Measurements from ENCODE around the gene CDK2.

Gene CDK2

GRCh38 chr12:55973599-55974307 is 7.1 kb downstream of the CDK2 start, which contains the start of gene RAB5B:
Gene RAB5B, plus strand, starts transcription at chr12:55974078. Its CDS starts 12,883 bp downstream, at chr12:55986961.
- H4K8ac ChIP-seq (ENCODE audit: low read depth, low read length), result no peak within 1 kb of the TSS
- H3K36me3 ChIP-seq (replicated peaks in 1 of 2; ENCODE audit: control insufficient read depth in 2 of 2, insufficient read depth in 2 of 2, low read length in 2 of 2), result peaks cover 16 to 72% of the 10 kb centered on the region in 2 donors
- H2BK12ac ChIP-seq (ENCODE audit: low read length), result no peak within 1 kb of the TSS
- peak within 1 kb of the TSS; percentile 77 to 97 for H3K4me3 ChIP-seq (ENCODE audit: low read length in 2 of 2)
- no peak within 1 kb of the TSS for H2AK5ac ChIP-seq (ENCODE audit: low read depth, low read length)
- peak within 1 kb of the TSS; percentile 99 for H3K23ac ChIP-seq (ENCODE audit: low read depth, low read length, poor library complexity)
- peak within 1 kb of the TSS; percentile 77 for H3K4ac ChIP-seq (ENCODE audit: low read length)
- H3K4me1 ChIP-seq (ENCODE audit: control insufficient read depth in 2 of 2, insufficient read depth in 1 of 2, low read depth in 1 of 2, low read length in 2 of 2), result peaks cover 4 to 11% of the 10 kb centered on the region in 2 donors
- H3K79me1 ChIP-seq (ENCODE audit: low read depth, low read length), result peaks cover 8% of the 10 kb centered on the region
- no peak within 1 kb of the TSS for H2BK15ac ChIP-seq (ENCODE audit: low read length)
- H3K27ac ChIP-seq (replicated peaks; ENCODE audit: low read length), result peak within 1 kb of the TSS; percentile 86
- peak within 1 kb of the TSS; percentile 95 for H3K9ac ChIP-seq (ENCODE audit: low read depth, low read length, poor library complexity)
- H2BK5ac ChIP-seq (ENCODE audit: low read length), result peak within 1 kb of the TSS; percentile 97
- H3K14ac ChIP-seq (ENCODE audit: low read length), result peak within 1 kb of the TSS; percentile 57
- H2AFZ ChIP-seq (ENCODE audit: low read length), result peak within 1 kb of the TSS; percentile 87
- no peak within 1 kb of the TSS for H4K91ac ChIP-seq (ENCODE audit: low read depth, low read length, poor library complexity)
- peak within 1 kb of the TSS; percentile 73 for H3K4me2 ChIP-seq (ENCODE audit: insufficient read depth, low read length, poor library complexity, severe bottlenecking)
- no peaks in the 10 kb centered on the region for H3K9me3 ChIP-seq (replicated peaks in 1 of 2; ENCODE audit: control insufficient read depth in 2 of 2, insufficient read depth in 1 of 2, low read depth in 1 of 2, low read length in 2 of 2)
- H2BK120ac ChIP-seq (ENCODE audit: low read depth, low read length), result peak within 1 kb of the TSS; percentile 42
- H3K18ac ChIP-seq (ENCODE audit: low read length), result peak within 1 kb of the TSS; percentile 91
- peak; percentile 100 for DNase-seq (ENCODE audit: low spot score)
- no CpG with 5 or more reads among the region's 39 CpGs for WGBS, 2 donors (ENCODE audit: extremely low coverage in 2 of 2, insufficient read length in 2 of 2, insufficient replicate concordance in 1 of 2)
- H3K27me3 ChIP-seq (ENCODE audit: control insufficient read depth in 3 of 3, insufficient read depth in 3 of 3, low read depth in 1 of 3, low read length in 3 of 3), result no peaks in the 10 kb centered on the region

- peaks cover 16 to 72% of the 10 kb centered on the region in 2 donors for H3K36me3 ChIP-seq (replicated peaks in 1 of 2; ENCODE audit: control insufficient read depth in 2 of 2, insufficient read depth in 2 of 2, low read length in 2 of 2)
- peak overlapping the region; percentile 42 for H2BK120ac ChIP-seq (ENCODE audit: low read depth, low read length)
- no CpG with 5 or more reads among the region's 15 CpGs for WGBS, 2 donors (ENCODE audit: extremely low coverage in 2 of 2, insufficient read length in 2 of 2, insufficient replicate concordance in 1 of 2)
Measured at GRCh38 chr12:55974308-55974730, 7.7 kb downstream of the CDK2 start.

GRCh38 chr12:55978393-55978792 is 11.8 kb downstream of the CDK2 start:
- peaks cover 13 to 71% of the 10 kb centered on the region in 2 donors for H3K36me3 ChIP-seq (replicated peaks in 1 of 2; ENCODE audit: control insufficient read depth in 2 of 2, insufficient read depth in 2 of 2, low read length in 2 of 2)
- no peak overlapping the region for H3K4me2 ChIP-seq (ENCODE audit: insufficient read depth, low read length, poor library complexity, severe bottlenecking)
- no peak overlapping the region for H2BK12ac ChIP-seq (ENCODE audit: low read length)
- H2BK5ac ChIP-seq (ENCODE audit: low read length), result no peak overlapping the region
- no peak overlapping the region for H3K18ac ChIP-seq (ENCODE audit: low read length)
- H3K23ac ChIP-seq (ENCODE audit: low read depth, low read length, poor library complexity), result no peak overlapping the region
- no peak overlapping the region for H4K91ac ChIP-seq (ENCODE audit: low read depth, low read length, poor library complexity)
- peaks cover 9% of the 10 kb centered on the region for H3K79me1 ChIP-seq (ENCODE audit: low read depth, low read length)
- peaks cover 0 to 1% of the 10 kb centered on the region in 2 donors for H3K4me1 ChIP-seq (ENCODE audit: control insufficient read depth in 2 of 2, insufficient read depth in 1 of 2, low read depth in 1 of 2, low read length in 2 of 2)
- H4K8ac ChIP-seq (ENCODE audit: low read depth, low read length), result no peak overlapping the region
- no peaks in the 10 kb centered on the region for H3K9me3 ChIP-seq (replicated peaks in 1 of 2; ENCODE audit: control insufficient read depth in 2 of 2, insufficient read depth in 1 of 2, low read depth in 1 of 2, low read length in 2 of 2)
- H2BK120ac ChIP-seq (ENCODE audit: low read depth, low read length), result no peak overlapping the region
- H3K9ac ChIP-seq (ENCODE audit: low read depth, low read length, poor library complexity), result no peak overlapping the region
- no peak overlapping the region for H3K14ac ChIP-seq (ENCODE audit: low read length)
- no peak overlapping the region for H3K4ac ChIP-seq (ENCODE audit: low read length)
- no CpG with 5 or more reads among the region's 7 CpGs for WGBS, 2 donors (ENCODE audit: extremely low coverage in 2 of 2, insufficient read length in 2 of 2, insufficient replicate concordance in 1 of 2)
- no peak overlapping the region for H3K27ac ChIP-seq (replicated peaks; ENCODE audit: low read length)
- H2AK5ac ChIP-seq (ENCODE audit: low read depth, low read length), result no peak overlapping the region
- H3K4me3 ChIP-seq (ENCODE audit: low read length in 2 of 2), result no peak overlapping the region
- no peaks in the 10 kb centered on the region for H3K27me3 ChIP-seq (ENCODE audit: control insufficient read depth in 3 of 3, insufficient read depth in 3 of 3, low read depth in 1 of 3, low read length in 3 of 3)
- no peak overlapping the region for H2BK15ac ChIP-seq (ENCODE audit: low read length)
- no peak overlapping the region for H2AFZ ChIP-seq (ENCODE audit: low read length)
- DNase-seq (ENCODE audit: low spot score), result no peak

More at GRCh38 chr12:55974308-55974730, 7.7 kb downstream of the CDK2 start:
- no peaks in the 10 kb centered on the region for H3K9me3 ChIP-seq (replicated peaks in 1 of 2; ENCODE audit: control insufficient read depth in 2 of 2, insufficient read depth in 1 of 2, low read depth in 1 of 2, low read length in 2 of 2)
- peak overlapping the region; percentile 99 for H3K23ac ChIP-seq (ENCODE audit: low read depth, low read length, poor library complexity)
- H3K27ac ChIP-seq (replicated peaks; ENCODE audit: low read length), result peak overlapping the region; percentile 86
- H3K4ac ChIP-seq (ENCODE audit: low read length), result no peak overlapping the region
- no peak overlapping the region for H4K8ac ChIP-seq (ENCODE audit: low read depth, low read length)
- peak overlapping the region; percentile 97 for H2BK5ac ChIP-seq (ENCODE audit: low read length)
- H2AFZ ChIP-seq (ENCODE audit: low read length), result peak overlapping the region; percentile 87
- peaks cover 8% of the 10 kb centered on the region for H3K79me1 ChIP-seq (ENCODE audit: low read depth, low read length)
- H3K4me1 ChIP-seq (ENCODE audit: control insufficient read depth in 2 of 2, insufficient read depth in 1 of 2, low read depth in 1 of 2, low read length in 2 of 2), result peaks cover 4 to 11% of the 10 kb centered on the region in 2 donors
- peak overlapping the region; percentile 57 for H3K14ac ChIP-seq (ENCODE audit: low read length)
- no peak overlapping the region for H2BK15ac ChIP-seq (ENCODE audit: low read length)
- H2BK12ac ChIP-seq (ENCODE audit: low read length), result no peak overlapping the region
- H3K4me3 ChIP-seq (ENCODE audit: low read length in 2 of 2), result peak overlapping the region; percentile 77 to 97
- no peak for DNase-seq (ENCODE audit: low spot score)
- H3K18ac ChIP-seq (ENCODE audit: low read length), result peak overlapping the region; percentile 91
- H3K27me3 ChIP-seq (ENCODE audit: control insufficient read depth in 3 of 3, insufficient read depth in 3 of 3, low read depth in 1 of 3, low read length in 3 of 3), result no peaks in the 10 kb centered on the region
- H3K9ac ChIP-seq (ENCODE audit: low read depth, low read length, poor library complexity), result peak overlapping the region; percentile 95
- peak overlapping the region; percentile 35 for H3K4me2 ChIP-seq (ENCODE audit: insufficient read depth, low read length, poor library complexity, severe bottlenecking)
- H4K91ac ChIP-seq (ENCODE audit: low read depth, low read length, poor library complexity), result no peak overlapping the region
- no peak overlapping the region for H2AK5ac ChIP-seq (ENCODE audit: low read depth, low read length)

- no peaks in the 10 kb centered on the region for H3K27me3 ChIP-seq (ENCODE audit: control insufficient read depth in 3 of 3, insufficient read depth in 3 of 3, low read depth in 1 of 3, low read length in 3 of 3)
- WGBS, 2 donors (ENCODE audit: extremely low coverage in 2 of 2, insufficient read length in 2 of 2, insufficient replicate concordance in 1 of 2), result no CpG with 5 or more reads among the region's 3 CpGs
- no peak overlapping the region for H2AFZ ChIP-seq (ENCODE audit: low read length)
- H3K9me3 ChIP-seq (replicated peaks in 1 of 2; ENCODE audit: control insufficient read depth in 2 of 2, insufficient read depth in 1 of 2, low read depth in 1 of 2, low read length in 2 of 2), result no peaks in the 10 kb centered on the region
- H3K27ac ChIP-seq (replicated peaks; ENCODE audit: low read length), result no peak overlapping the region
- H3K9ac ChIP-seq (ENCODE audit: low read depth, low read length, poor library complexity), result no peak overlapping the region
- H2BK12ac ChIP-seq (ENCODE audit: low read length), result no peak overlapping the region
- no peak overlapping the region for H2BK120ac ChIP-seq (ENCODE audit: low read depth, low read length)
- peaks cover 0 to 1% of the 10 kb centered on the region in 2 donors for H3K4me1 ChIP-seq (ENCODE audit: control insufficient read depth in 2 of 2, insufficient read depth in 1 of 2, low read depth in 1 of 2, low read length in 2 of 2)
- no peak overlapping the region for H4K8ac ChIP-seq (ENCODE audit: low read depth, low read length)
- no peak overlapping the region for H3K4me2 ChIP-seq (ENCODE audit: insufficient read depth, low read length, poor library complexity, severe bottlenecking)
- DNase-seq (ENCODE audit: low spot score), result no peak
- no peak overlapping the region for H2BK15ac ChIP-seq (ENCODE audit: low read length)
- H2BK5ac ChIP-seq (ENCODE audit: low read length), result no peak overlapping the region
- H3K18ac ChIP-seq (ENCODE audit: low read length), result no peak overlapping the region
- no peak overlapping the region for H3K23ac ChIP-seq (ENCODE audit: low read depth, low read length, poor library complexity)
- peaks cover 13 to 78% of the 10 kb centered on the region in 2 donors for H3K36me3 ChIP-seq (replicated peaks in 1 of 2; ENCODE audit: control insufficient read depth in 2 of 2, insufficient read depth in 2 of 2, low read length in 2 of 2)
- no peak overlapping the region for H3K4me3 ChIP-seq (ENCODE audit: low read length in 2 of 2)
- no peak overlapping the region for H3K4ac ChIP-seq (ENCODE audit: low read length)
- H3K14ac ChIP-seq (ENCODE audit: low read length), result no peak overlapping the region
- no peak overlapping the region for H4K91ac ChIP-seq (ENCODE audit: low read depth, low read length, poor library complexity)
- H3K79me1 ChIP-seq (ENCODE audit: low read depth, low read length), result peaks cover 9% of the 10 kb centered on the region
- H2AK5ac ChIP-seq (ENCODE audit: low read depth, low read length), result no peak overlapping the region
Measured at GRCh38 chr12:55979069-55979468, 12.4 kb downstream of the CDK2 start.

Measured in neuronal stem cell (in vitro differentiated cells).